GM19035 (cell line): ENCODE data around the gene GDI1.
"Not testable (repeated sequence)": the region's sequence is repeated elsewhere in the genome, so short reads cannot be mapped to it uniquely, and the experiment has no call there.

Source experiments
- ATAC-seq: cut with Tn5 transposase; IDR thresholded peaks from one replicate; pipeline ENCODE4 v1.9.1; 2021; ENCODE audit not compliant: unreplicated experiment

GDI1 gene

DNA sequence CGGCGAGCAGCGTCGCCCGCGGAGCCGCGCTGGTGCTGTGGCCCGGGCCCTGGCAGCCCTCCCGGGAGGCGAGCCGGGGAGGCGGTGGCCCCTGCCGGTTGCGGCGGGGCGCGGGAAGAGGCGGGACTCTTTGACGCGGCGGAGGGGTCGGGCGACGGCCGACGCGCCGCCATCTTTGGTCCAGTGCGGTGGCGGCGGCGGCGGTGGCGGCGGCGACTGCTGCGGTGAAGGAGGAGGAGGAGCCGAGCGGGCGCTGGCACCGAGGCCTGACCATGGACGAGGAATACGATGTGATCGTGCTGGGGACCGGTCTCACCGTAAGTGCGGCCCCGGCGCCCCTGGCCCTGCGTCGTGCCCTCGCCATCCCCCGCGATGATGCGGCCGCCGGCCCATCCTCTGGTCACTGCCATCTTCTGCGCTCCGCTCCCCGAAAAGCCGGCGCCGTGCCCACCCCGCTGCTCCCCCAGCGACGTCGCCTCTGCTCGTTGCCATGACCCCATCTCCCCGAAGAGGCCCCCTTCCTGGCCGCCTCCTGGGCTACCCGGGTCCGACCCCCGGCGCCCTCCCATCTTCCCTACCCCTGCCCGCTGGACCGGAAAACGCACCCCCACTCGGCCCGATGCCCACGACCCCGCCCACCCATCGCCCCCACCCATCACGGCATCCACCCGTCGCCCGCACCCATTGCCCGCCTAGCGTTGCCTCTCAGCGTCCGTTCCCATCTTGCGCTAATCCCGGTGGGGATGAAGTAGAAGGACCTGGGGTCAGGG lies at the start of gene GDI1:
Gene GDI1, plus strand, starts transcription at position 172 of the 770 bp plus-strand sequence. Its CDS starts 101 bp downstream, at position 273.
- ATAC-seq: no peak

DNA sequence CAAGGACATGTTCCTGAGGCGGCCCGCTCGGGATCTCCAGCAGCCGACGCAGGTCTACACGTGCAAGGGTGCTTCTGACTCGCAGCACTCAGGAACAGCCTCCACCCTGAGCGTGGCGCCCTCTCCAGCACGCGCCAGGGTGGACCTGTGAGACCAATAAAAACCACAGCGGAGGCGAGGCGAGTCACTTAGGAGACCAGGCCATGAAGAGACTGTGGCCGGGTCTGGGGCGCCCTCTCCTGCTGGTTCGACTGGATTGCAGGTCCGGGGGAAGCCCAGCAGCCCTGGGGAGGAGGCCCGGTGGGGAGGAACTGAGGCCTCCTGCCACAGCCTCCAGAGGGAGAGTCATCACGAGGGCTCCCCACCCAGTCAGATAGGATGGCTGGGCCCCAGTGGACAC lies 48.9 kb upstream of the GDI1 start:
- ATAC-seq: peak; percentile 32

DNA sequence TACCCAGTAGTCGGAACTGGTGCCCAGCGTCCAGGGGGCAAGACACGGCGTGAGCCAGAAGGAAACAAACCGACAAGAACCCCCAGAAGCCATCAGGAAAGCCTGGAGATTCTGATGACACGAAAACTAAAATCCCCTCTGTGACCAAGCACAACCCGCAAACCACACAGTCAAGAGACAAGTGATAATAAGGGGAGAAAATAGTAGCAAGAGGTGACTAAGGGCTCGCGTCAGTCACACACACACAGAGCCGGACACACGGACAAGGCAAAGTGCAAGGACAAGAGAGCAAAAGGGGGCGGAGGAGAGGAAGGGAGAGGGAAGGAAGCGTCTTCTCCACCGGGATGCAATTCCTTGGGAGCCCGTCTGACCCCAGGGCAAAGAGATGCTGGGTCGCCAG lies 48.3 kb upstream of the GDI1 start:
- peak; percentile 24 for ATAC-seq

DNA sequence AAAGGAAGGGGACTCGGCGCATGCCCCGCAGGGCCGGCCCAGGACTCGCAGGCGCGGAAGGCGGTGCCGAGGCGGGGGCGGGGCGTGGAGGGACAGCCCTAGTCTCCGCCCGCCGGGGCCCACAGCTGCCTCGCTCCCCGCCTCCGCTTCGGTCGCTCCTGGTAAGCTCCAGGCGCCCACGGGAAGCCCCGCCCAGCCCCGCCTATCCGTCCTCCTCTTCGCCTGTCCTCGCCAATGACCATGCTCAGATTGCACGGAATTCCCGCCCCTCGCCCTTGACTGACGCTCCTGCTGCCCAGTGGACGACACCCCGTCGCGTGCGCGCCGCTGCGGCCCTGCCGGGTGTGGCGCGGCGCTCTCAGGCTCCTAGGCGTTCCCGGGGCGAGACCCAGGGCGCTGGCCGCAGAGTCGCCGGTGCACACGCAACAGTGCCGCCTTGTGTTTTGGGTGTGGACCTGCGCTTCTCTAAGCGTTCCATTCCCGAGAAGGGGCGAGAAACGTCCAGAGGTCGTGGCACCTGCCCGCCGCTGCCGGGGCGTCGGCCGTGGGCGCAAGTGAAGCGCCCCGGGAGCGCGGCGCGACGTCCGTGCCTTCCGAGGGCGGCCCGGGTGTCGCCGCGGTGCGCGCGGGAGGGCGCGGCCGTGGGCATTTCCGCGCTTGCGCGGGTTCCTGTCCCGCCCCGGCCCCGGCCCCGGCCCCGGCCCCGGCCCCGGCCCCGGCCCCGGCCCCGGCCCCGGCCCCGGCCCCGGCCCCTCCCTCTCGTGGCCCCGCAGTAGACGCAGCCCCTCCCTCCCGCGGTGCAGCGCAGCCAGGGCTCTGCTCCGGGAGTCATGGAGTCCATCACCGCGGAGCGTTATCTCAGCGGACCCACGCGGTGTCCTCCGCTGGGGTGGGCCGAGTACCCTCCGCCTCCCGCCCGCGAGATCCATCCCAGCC lies 46.9 kb upstream of the GDI1 start:
- ATAC-seq: peak; percentile 67

DNA sequence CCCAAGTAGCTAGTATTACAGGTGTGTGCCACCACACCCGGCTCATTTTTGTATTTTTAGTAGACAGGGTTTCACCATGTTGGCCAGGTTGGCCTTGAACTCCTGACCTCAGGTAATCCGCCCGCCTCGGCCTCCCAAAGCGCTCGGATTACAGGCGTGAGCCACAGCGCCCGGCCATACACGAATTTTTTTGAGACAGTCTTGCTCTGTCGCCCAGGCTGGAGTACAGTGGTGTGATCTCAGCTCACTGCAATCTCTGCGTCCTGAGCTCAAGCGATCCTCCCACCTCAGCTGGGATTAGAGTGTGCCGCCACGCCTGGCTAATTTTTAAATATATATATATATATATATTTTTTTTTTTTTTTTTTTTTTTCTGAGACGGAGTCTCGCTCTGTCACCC lies 40.6 kb upstream of the GDI1 start:
- ATAC-seq: not testable (repeated sequence)

DNA sequence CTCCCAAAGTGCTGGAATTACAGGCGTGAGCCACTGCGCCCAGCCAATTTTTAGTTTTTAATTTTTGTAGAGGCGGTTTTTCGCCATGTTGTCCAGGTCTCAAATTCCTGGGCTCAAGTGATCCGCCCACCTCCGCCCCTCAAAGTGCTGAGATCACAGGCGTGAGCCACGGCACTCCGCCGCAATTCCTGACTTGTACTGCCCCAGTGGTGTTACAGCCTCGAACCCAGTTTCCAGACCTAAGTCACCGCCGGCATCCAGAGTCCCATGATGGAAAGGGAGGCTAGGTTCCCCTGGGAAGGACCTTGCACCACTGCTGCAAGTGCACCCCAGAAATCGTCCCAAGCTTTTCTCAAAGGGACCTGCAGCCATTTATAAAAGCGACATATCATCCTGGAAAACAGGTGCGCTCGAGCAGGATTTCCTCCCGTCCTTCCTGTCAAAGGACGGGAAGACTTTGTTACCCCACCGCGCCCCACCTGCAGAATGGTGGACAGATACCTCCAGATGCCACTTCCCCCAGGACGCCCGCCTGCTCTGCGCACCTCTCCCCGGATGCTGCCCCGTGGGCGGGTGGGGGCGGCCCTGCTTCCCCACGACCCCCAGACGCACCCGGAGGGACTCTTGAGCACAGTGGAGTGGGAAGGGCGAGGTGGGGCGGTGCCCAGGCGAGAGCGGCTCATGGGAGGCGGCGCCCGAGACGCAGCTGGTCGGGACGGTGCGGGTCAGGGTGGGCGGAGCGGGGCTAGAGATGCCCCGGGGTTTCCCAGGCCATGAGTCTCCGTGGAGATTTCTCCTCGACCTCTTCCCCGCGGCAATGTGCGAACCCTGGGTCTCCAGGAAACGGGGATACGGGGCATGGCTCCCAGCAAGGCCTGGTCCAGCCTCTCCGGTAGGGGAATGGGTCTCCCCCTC lies 39.7 kb upstream of the GDI1 start:
- ATAC-seq: peak; percentile 46

DNA sequence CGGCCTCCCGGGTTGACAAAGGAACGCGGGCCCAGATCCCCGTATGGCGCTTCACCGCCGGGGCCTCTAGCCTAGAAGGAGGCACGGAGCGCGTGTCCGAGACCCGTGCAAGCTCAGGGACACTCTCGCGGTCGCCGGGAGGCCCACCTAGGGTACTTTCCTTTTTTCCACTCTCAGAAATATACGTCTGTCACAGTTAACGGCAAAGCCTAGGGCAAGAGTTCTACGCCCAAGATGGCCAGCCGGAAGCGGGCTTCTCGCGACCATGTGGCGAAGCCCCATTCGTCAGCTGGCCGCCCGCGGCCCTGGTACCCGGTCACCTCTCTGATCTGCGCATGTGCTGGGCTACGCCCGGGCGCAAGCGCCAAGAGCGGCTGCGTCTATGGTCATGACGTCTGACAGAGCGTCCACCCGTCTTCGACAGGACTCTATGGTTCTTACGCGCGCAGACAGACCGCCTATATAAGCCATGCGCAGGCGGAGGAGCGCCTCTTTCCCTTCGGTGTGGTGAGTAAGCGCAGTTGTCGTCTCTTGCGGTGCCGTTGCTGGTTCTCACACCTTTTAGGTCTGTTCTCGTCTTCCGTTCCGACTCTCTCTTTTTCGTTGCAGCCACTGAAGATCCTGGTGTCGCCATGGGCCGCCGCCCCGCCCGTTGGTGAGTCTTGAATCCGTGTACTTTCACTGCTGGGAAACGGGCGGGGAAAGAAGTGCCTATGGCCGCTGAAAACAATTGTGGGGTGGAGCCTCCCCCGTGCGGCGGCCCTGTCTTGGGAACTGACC lies 38.9 kb upstream of the GDI1 start, which contains the start of gene RPL10:
Gene RPL10, plus strand, starts transcription at position 490 of the 780 bp plus-strand sequence. Its CDS starts 143 bp downstream, at position 633.
- peak; percentile 77 for ATAC-seq

DNA sequence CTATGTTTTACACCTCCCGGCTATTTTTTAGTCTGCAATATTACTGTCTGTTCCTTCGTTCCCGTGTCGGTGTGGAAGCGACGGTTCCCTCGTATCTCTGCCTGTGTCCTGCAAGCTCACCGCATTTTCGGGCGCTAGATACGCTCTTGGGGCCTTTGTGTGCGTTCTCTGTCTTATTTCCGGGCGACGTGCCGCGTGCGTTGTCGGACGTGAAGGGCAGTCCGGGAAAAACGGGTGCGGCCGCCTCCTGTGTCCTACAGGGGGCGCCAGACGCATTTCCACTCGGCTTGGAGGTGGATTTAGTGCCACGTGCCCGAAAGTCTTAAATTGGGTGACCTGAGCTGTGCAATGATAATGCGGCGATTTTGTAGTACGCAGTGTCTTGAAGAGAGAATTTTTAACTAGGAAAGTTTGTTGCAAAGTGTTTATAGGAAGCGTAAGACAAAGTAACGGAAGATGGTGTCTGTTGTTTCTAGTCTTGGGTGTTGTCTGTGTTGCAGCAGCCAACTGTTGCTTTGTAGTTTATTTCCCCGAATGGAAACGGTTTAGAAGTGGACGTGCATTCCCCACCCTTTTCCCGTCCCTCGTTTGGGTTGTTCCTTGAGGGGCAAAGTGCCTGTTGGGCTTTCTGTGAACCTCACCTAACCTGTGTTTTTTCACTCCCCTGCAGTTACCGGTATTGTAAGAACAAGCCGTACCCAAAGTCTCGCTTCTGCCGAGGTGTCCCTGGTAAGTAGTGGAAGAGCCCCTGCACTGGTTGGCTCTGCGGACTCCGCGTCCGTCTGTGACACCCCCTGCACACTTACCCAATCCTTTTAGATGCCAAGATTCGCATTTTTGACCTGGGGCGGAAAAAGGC lies 38.1 kb upstream of the GDI1 start:
- ATAC-seq: peak; percentile 21

DNA sequence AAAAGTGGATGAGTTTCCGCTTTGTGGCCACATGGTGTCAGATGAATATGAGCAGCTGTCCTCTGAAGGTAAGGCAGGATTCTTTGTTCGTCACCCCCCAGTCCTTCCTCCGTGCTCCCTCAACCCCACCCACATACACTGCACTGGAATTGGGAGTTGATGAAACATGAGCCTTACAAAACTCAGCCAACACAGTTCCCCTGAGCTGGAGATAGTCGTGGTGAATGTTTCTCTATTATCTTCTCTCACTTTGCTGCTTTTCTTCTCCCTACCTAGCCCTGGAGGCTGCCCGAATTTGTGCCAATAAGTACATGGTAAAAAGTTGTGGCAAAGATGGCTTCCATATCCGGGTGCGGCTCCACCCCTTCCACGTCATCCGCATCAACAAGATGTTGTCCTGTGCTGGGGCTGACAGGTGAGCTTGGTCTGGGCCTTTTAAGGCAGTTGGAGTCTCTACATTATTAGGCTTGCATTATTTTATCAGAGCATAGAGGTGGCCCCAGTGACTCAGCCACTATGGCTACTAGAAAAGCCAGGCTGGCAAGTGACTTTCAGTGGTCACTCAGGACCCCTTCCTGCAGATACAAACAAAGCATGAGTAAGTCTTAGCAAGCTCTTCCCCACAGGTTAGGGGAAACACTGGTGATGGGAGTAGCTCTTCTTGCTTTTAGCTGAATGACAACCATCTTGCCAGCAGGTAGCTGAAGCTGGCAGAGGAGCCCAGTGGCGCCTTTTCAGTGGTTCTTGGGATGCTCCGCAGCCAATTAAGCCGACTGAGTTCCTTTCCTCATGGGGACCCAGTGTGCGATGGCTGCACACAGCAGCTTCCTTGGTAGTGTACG lies 37.2 kb upstream of the GDI1 start:
- ATAC-seq: no peak

DNA sequence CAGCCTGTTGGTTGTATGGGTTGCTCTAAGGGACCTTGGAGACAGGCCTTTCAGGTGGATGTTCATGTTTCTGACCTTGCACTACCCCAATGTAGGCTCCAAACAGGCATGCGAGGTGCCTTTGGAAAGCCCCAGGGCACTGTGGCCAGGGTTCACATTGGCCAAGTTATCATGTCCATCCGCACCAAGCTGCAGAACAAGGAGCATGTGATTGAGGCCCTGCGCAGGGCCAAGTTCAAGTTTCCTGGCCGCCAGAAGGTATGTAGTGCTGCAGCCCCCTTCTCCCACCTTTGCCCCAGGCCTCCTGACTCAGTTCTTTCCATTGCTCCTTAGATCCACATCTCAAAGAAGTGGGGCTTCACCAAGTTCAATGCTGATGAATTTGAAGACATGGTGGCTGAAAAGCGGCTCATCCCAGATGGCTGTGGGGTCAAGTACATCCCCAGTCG lies 36.6 kb upstream of the GDI1 start:
- ATAC-seq: not testable (repeated sequence)

DNA sequence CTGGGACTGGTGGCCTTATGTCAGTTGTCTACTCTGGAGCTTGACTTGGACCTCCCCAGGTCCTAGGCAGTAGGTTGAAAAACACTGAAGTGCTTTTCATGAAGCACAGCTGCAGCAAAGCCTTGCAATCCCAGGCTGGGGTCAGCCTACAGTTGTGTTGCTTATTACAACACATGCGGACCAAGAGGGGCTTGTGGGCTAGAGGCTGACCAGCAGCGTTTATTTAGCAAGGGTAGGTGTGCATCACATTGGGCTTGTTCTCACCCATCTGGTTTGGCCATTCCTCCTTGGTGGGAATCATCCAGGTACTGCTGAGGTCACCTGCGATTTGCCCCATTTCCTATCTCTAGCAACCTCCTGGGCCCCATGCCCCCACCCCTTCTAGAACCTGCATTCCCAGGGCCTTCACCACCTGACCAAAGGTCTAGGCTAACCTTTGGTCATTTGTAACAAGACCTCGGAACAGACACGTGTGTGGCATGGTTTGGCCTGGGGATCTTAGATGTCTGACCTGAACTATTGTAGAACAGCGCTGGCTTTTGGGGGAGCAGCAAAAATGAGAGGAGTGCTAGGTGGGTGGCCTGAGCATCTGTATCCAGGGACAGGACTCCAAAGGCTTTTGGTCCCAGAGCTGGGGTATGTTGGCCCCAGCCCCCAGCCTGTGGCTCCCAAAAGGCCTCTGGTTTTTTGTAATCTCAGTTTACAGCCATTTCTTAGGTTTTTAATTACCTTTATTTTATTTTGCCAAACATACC lies 35.7 kb upstream of the GDI1 start:
- no peak for ATAC-seq

DNA sequence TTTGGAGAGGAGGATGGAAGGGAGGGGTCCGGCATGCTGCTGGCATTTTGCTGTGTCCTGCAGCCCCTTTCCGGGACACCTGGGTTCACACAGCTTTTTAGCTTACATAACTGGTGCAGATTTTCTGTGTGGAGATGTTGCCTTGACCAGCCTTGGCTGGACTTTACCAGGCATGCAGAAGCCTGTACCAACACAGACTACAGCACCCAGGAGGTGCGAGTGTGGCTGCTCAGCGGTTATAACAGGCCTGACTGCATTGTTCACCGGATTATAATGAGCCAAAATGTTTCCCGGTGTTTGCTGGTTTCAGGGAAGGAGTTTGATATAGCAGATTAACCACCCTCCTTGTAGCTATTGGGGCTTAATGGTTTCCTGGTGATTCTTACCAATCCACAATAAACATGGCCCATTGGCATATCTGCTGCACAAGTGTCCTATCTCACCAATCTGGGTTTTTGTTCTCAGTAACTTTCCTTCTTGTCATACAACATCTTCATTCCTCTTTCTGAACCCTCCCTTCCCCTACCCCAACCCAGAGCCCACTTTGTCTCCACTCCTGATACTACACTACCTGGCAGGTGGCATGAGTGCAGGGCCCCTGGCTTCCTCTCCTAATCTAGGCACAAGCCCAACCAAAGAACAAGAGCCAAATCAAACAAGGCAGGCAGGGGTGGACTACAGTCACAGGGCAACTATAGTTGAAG lies 34.9 kb upstream of the GDI1 start:
- no peak for ATAC-seq

DNA sequence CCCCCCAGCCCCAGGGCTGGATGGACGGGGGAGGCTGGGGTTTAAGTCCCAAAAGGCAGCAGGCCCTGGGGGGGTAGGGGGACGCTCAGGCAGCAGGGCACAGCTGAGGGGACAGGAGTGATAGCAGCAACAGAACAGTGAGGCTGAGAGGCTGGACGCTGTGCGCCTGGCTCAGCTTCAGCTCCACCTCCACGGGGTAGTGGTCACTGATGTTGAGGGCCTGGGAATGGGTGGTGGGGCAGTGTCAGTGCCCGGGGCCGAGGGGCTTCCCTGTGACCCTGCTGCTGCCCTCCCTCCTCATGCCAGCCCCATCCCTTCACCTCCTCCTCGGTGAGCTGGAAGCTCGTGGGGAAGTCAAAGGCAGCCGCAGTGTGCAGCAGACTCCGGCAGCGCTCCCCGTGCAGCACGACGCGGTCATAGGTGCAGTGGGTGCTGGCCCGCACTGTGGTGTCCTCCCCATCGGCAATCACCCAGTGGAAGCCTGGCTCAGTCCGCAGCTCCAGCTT lies 34.3 kb upstream of the GDI1 start:
- ATAC-seq: no peak

DNA sequence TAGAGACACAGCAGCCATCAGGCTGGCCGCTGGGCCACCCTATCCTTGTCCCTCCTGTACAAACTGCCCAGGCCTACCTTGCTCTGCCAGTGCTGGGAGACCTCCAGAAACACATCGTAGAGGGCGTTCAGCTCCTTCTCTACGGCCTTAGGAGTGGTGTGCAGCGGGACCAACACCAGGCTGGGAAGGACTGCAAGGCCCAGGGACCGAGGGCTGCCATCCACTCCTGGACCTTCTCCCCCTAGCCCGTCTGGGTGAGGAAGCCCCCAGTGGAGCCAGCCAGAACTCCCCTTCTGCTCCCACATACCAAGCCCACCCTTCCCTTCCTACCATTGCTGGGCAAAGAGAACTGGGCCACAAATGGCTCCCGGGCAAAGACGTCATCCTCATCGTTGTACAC lies 33.8 kb upstream of the GDI1 start:
- ATAC-seq: no peak

DNA sequence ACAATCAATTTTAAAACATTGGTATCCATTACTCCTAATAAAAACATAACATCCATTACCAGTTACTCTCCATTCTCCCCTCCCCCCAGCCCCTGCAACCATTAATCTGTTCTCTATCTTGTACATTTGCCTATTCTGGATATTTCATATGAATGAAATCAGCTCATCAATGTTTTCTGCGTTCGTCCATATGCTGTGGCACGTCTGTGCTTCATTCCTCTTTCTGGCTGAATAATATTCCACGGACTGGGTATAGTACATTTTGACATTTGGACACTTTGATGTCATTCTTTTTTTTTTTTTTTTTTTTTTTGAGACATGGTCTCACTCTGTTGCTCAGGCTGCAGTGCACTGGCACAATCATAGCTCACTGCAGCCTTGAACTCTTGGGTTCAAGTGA lies 33.1 kb upstream of the GDI1 start:
- no peak for ATAC-seq

DNA sequence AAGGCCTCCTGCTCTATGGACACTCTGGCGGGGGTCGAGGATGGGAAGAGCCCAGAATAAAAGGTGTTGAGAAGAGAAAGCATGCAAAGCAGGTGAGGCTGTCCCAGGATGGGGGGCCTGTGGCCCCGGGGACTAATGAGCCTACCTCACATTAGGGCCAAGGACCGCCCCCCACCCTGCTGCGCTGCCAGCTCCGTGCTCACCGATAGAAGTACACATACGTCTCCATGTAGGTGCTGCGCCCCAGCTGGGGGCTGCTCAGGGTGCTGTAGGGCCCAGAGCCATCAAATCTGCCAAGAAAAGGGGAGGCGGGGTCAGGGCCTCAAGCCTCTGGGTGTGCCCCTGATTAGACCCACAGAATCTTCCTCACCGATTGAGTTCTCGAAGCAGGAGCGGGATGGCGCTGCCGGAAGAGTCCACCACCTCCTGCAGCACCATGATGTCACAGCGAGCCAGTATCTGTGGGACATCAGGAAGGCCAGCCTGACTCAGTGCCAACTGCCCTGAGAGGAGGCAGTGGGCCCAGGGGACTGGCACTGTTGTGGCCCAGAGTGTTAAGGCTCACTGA lies 32.2 kb upstream of the GDI1 start:
- ATAC-seq: no peak
